ENCODE results near the gene PJVK. TPM values are rescaled to one million over a fixed set of nuclear protein-coding genes. Genes with fewer than 3 reads are reported as not detected.
"Not testable (repeated sequence)": the region's sequence is repeated elsewhere in the genome, so short reads cannot be mapped to it uniquely, and the experiment has no call there.

Gene PJVK, protein sequence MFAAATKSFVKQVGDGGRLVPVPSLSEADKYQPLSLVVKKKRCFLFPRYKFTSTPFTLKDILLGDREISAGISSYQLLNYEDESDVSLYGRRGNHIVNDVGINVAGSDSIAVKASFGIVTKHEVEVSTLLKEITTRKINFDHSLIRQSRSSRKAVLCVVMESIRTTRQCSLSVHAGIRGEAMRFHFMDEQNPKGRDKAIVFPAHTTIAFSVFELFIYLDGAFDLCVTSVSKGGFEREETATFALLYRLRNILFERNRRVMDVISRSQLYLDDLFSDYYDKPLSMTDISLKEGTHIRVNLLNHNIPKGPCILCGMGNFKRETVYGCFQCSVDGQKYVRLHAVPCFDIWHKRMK
- total RNA-seq: 1 to 10 TPM; 1.8 to 1.9 TPM

DNA sequence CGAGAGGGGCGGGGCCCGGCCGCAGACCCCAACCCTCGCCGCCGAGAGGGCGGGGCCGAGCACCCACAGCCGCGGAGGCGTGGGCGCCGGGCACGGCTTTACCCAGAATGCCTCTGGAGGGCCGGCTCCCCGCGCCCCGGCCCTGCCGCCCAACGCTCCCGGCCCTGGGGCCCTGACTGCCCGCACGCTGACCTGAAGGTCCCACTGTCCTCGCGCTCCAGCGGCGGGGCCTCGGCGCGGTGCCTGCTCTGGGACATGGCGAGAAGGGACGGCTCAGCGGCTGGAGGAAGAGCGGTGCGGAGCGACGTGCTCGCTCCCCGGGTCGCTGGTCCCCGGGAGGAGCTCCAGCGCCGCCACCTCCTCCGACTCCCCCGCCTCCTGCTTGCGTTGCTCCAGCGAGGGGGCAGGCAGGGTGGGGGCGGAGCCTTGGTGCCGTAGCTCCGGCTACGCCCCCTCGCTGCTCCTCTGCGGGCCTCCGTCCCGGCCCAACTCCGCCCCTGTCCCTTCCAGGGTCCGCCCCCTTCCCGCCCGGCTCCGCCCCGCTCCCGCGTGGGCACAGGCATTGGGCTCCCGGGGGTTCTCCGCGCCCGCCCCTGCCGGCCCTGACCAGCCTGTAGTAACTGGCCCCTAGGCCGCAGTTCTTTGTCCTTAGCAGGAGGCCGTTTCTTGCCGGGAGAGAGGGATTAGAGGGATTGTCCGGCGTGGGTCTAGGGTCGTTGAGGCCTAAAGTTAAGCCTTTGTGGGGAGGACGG lies at the start of gene PJVK, which contains the start of gene PRKRA:
PJVK (plus strand) TSS at position 605 of the 752 bp plus-strand sequence. CDS start 2,032 bp downstream, outside the sequence.
PRKRA (minus strand) TSS at position 402 of the 752 bp plus-strand sequence; CDS start at position 257, 145 bp downstream.
- peaks cover 2% of the 10 kb centered on the region for H3K27me3 Mint-ChIP-seq
- CTCF ChIA-PET: interaction anchor here (0.6 to 2.5 kb wide), 15 partner anchors 10 to 146 kb away, joined by 3 to 15 read pairs (median 4); no protein-coding TSS in a partner anchor
- DNase-seq (peak; percentile 97), ATAC-seq (peak; percentile 94)
- H3K4me1 Mint-ChIP-seq: peaks cover 28% of the 10 kb centered on the region
- peak within 1 kb of the TSS; percentile 89 for H3K27ac Mint-ChIP-seq
- peak within 1 kb of the TSS; percentile 89 for H3K4me3 Mint-ChIP-seq
- peaks cover 13% of the 10 kb centered on the region for H3K36me3 Mint-ChIP-seq
- H3K9me3 Mint-ChIP-seq (ENCODE audit: low read depth): no peaks in the 10 kb centered on the region

DNA sequence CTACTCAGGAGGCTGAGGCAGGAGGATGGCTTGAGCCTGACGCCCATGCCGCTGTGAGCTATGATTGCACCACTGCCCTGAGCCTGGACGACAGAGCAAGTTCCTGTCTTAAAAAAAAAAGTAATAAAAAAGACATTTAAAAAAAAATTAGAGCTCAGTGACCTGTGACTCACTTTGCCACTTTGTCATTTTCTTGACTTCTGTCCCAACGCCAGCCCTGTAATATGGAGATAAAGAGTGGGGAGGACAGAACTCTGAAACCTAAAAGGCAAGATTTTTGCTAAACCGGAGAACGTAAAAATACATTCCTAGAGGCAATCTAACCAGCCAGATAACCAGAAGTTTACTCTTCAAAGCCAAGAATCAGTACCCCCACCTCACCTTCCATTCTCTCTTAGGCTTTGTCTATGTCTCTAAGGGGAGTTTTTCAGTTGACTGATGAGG lies 49.2 kb upstream of the PJVK start:
- H3K4me3 Mint-ChIP-seq: no peak overlapping the region
- peaks cover 2% of the 10 kb centered on the region for H3K27me3 Mint-ChIP-seq
- CTCF ChIA-PET: interaction anchor here (1.3 to 7.9 kb wide), 3 partner anchors 10 to 49 kb away, joined by 3 to 150 read pairs (median 4); partner anchors contain the start of genes PJVK and PRKRA

DNA sequence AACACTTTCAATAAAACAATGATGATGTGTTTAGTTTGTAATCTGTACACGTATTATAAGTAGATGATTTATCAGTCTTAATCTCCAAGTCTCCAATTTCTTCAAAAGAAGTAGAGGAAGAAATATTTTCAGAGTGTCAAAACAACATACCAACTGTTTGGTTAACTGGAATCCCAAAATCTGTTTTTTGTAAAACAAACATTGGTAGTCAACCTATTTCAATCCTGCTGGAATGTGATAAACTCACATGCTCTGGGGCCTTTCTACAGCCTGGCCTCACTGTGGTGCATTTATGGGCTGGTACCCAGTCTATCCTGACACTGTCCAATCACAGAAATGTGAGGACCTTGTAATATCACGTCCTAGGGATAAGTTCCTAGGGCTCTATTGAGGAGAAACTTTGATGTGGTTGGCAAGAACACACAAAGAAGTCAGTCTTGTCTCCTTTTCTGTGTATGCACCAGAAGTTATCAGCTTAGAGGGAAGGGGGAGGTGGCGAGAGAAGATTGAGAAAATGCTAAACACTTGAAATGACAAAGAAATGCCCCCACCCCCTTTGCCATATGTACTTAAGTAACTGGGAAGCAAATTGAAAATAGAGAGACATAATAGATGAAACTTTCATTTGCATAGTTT lies 47.4 kb upstream of the PJVK start:
- H3K27me3 Mint-ChIP-seq: peaks cover 2% of the 10 kb centered on the region
- H3K27ac Mint-ChIP-seq: peak overlapping the region; percentile 86
- peaks cover 54% of the 10 kb centered on the region for H3K4me1 Mint-ChIP-seq
- peak; percentile 55 for ATAC-seq
- no peaks in the 10 kb centered on the region for H3K9me3 Mint-ChIP-seq (ENCODE audit: low read depth)
- CTCF ChIA-PET: interaction anchor here (1.1 to 7.9 kb wide), 3 partner anchors 8 to 47 kb away, joined by 3 to 150 read pairs (median 6); partner anchors contain the start of genes PJVK and PRKRA
- H3K36me3 Mint-ChIP-seq: peaks cover 7% of the 10 kb centered on the region
- DNase-seq: peak; percentile 51
- peak overlapping the region; percentile 56 for H3K4me3 Mint-ChIP-seq

More for the DNA sequence above, 49.2 kb upstream of the PJVK start:
- Mint-ChIP-seq H3K4me1 (peaks cover 54% of the 10 kb centered on the region), H3K9me3 (ENCODE audit: low read depth) (no peaks in the 10 kb centered on the region), H3K27ac (peak overlapping the region; percentile 36), H3K36me3 (peaks cover 5% of the 10 kb centered on the region)
- ATAC-seq: no peak
- DNase-seq: no peak

DNA sequence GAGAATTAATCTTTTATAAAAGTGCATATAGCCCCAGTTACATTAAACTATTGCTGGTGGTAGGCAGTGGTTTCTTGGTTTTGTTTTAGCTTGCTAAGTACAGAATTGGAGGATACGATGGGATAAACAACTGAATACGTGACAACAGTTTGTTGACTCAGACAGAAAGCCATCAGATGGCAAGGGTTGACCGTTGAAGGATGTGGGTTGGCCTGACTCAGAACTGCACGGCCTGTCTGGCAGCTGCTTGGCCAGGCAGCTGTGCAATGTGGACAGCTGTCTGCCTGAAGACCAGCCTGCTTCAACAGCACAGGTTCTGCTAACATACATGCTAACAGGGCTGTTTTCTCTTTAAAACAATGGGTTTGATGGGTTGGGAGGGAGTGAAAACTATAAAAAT lies 46.8 kb upstream of the PJVK start:
- CTCF ChIA-PET: interaction anchor here (1.1 to 7.9 kb wide), 3 partner anchors 9 to 47 kb away, joined by 3 to 150 read pairs (median 6); partner anchors contain the start of genes PJVK and PRKRA
- DNase-seq (peak; percentile 93), ATAC-seq (peak; percentile 93)
- Mint-ChIP-seq H3K4me1 (peaks cover 54% of the 10 kb centered on the region), H3K36me3 (peaks cover 7% of the 10 kb centered on the region), H3K4me3 (peak overlapping the region; percentile 56), H3K27me3 (peaks cover 2% of the 10 kb centered on the region), H3K27ac (peak overlapping the region; percentile 86), H3K9me3 (ENCODE audit: low read depth) (no peaks in the 10 kb centered on the region)

DNA sequence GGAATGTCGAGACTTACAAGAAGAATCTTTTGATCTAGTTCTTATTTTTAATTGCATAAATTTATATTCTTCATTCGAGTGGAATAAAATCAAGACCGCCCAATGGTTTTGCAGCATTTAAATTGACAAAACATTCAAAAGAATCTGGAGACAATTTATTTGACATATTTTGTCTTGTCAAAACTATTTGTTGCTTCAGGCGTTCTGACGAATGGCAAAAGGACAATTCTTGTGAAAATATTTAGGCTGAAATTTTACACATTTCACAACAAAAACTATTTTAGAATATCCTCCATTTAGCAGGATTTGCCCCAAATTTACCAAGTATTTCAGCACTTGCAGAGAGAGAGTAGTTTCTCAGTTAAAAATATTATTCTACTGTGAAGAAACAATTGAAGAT lies 41.9 kb upstream of the PJVK start:
- Mint-ChIP-seq H3K27me3 (no peaks in the 10 kb centered on the region), H3K27ac (no peak overlapping the region), H3K36me3 (peaks cover 9% of the 10 kb centered on the region), H3K4me1 (peaks cover 60% of the 10 kb centered on the region), H3K9me3 (ENCODE audit: low read depth) (no peaks in the 10 kb centered on the region), H3K4me3 (no peak overlapping the region)
- CTCF ChIA-PET: interaction anchor here (1.0 to 1.5 kb wide), 2 partner anchors 10 to 16 kb away, joined by 3 to 4 read pairs; no protein-coding TSS in a partner anchor
- DNase-seq: no peak
- no peak for ATAC-seq

DNA sequence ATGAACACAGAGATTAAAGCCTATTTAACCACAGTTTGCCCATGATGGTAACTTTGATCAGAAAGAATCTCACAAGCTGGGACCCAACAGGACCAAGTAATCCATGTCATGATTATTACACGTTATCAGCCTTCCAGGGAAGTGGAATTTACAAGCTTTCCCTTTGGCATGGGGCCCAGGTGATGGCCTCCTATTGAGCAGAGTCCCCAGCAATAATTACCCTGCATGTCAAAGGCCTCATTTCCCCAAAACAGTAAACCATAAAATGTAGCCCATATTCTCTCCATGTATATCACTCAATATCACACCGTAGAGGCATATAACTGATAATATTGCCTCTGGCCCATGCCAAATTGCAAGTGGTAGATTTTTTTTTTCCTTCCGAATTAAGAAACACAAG lies 39.1 kb upstream of the PJVK start:
- no peak overlapping the region for H3K4me3 Mint-ChIP-seq
- peaks cover 21% of the 10 kb centered on the region for H3K36me3 Mint-ChIP-seq
- no peaks in the 10 kb centered on the region for H3K27me3 Mint-ChIP-seq
- ATAC-seq: no peak
- no peaks in the 10 kb centered on the region for H3K9me3 Mint-ChIP-seq (ENCODE audit: low read depth)
- peaks cover 59% of the 10 kb centered on the region for H3K4me1 Mint-ChIP-seq
- CTCF ChIA-PET: interaction anchor here (1.1 to 8.5 kb wide), 4 partner anchors 8 to 111 kb away, joined by 3 to 150 read pairs (median 72); no protein-coding TSS in a partner anchor
- no peak for DNase-seq
- H3K27ac Mint-ChIP-seq: no peak overlapping the region

DNA sequence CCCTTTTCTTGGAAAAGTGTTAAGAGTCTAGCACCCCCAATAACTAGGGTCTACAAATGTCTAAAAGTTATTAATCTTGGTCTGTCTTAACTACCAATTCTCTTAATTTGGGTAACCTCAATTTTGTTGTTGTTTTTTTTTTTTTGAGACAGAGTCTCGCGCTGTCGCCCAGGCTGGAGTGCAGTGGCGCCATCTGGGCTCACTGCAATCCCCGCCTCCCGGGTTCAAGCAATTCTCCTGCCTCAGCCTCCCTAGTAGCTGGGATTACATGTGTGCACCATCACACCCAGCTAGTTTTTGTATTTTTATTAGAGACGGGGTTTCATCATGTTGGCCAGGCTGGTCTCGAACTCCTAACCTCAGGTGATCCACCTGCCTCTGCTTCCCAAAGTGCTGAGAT lies 38.7 kb upstream of the PJVK start:
- Mint-ChIP-seq H3K4me1 (peaks cover 58% of the 10 kb centered on the region), H3K27ac (peak overlapping the region; percentile 94)
- not testable (repeated sequence) for ATAC-seq

DNA sequence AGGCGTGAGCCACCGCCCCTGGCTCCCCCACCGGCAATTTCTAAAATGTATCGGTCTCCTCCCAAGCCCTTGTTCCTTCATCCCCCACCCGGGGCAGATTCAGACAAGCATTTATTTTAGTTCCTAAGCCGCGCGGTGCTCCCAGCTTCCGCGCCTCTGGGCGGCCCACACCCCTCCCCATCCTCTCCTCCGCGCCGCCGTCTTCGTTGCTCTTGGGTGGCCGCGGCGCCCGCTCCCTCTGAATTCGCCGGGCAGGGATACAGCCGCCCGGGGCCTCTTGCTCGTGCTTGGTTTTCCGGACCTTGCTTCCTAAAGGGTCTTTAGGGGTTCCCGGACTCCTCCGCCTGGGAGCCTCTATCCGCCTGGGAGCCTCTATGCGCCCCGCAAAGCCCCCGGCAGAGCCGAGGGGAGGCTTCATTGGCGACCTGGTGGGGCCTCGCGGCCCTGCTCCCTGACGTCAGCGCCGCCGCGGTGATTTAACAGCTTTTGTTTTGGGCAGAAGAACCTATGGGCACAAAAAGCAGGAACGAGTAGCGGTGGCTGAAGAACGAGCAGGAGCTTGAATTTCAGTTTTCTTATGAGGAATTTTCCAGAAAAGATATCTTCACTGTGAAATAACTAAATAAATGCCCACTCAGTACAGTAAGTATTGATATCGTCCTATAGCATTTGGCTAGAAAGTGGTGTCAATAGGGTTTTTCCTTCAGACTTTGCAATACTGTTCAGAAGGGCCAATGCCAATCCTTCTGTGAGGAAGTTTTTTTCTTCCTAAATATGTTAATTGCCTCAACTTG lies 37.5 kb upstream of the PJVK start:
- CTCF ChIA-PET: interaction anchor here (0.9 to 8.5 kb wide), 24 partner anchors 10 to 301 kb away, joined by 3 to 150 read pairs (median 6); partner anchors contain the start of genes PJVK, PRKRA and RBM45
- H3K27me3 Mint-ChIP-seq: no peaks in the 10 kb centered on the region
- H3K4me1 Mint-ChIP-seq: peaks cover 64% of the 10 kb centered on the region
- peaks cover 21% of the 10 kb centered on the region for H3K36me3 Mint-ChIP-seq
- DNase-seq (peak; percentile 90), ATAC-seq (peak; percentile 82)
- H3K27ac Mint-ChIP-seq: peak overlapping the region; percentile 94
- H3K9me3 Mint-ChIP-seq (ENCODE audit: low read depth): no peaks in the 10 kb centered on the region
- peak overlapping the region; percentile 81 for H3K4me3 Mint-ChIP-seq

More for the DNA sequence above, 38.7 kb upstream of the PJVK start:
- H3K27me3 Mint-ChIP-seq; DNase-seq; H3K9me3 Mint-ChIP-seq (ENCODE audit: low read depth): not testable (repeated sequence)
- CTCF ChIA-PET: interaction anchor here (1.1 to 8.5 kb wide), 5 partner anchors 9 to 110 kb away, joined by 3 to 150 read pairs (median 7); partner anchors contain the start of genes PJVK and PRKRA
- Mint-ChIP-seq H3K4me3 (peak overlapping the region; percentile 81), H3K36me3 (peaks cover 20% of the 10 kb centered on the region)

DNA sequence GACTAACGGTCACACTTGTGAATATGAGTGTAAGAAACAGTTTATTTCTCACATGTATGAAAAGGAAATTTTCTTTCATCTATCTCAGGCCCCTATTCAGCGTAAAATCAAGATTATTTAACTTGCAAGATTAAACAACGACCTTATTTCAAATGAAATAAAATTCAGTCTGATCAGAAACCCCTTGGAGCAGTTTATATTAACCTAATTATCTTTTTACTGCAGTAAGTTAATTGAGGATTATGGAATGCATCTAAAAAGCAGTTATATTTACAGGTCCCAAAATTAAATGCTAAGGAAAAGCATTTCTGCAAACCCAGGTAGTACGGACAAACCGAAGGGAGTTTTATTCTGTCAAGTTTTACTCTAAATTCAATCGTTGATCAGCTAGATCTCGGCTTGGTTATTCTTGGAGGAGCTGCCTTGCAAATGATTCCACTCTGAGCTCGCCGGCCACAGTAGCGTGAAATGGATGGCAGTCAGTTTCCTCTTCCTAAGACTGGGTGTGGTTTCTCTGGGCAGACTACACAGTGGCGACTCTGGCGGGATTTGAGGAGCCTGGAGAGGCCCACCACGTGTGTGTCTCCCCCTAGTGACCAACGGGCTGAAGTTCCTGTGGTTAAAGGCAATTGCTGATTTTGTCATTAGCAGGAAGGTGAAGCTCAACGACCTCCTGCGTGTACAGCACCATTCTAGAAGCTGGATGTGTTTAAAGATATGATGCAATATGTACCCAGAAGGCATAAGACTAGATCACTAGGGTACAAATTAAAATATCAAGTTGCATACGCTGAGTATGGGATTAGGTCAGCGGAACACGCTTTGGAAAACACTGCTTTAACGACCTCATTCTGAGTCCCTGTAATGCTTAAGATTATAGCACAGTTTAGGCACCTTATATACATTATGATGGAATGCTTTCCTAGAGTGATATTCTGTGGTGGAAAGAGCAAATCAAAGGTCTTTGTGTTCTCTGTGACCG lies 36.6 kb upstream of the PJVK start:
- Mint-ChIP-seq H3K27me3 (no peaks in the 10 kb centered on the region), H3K36me3 (peaks cover 23% of the 10 kb centered on the region), H3K4me1 (peaks cover 70% of the 10 kb centered on the region), H3K9me3 (ENCODE audit: low read depth) (no peaks in the 10 kb centered on the region), H3K4me3 (peak overlapping the region; percentile 81), H3K27ac (peak overlapping the region; percentile 94)
- ATAC-seq: peak; percentile 75
- peak; percentile 95 for DNase-seq
- CTCF ChIA-PET: interaction anchor here (0.6 to 8.5 kb wide), 35 partner anchors 9 to 304 kb away, joined by 3 to 150 read pairs (median 5); partner anchors contain the start of genes PJVK, PRKRA and RBM45

DNA sequence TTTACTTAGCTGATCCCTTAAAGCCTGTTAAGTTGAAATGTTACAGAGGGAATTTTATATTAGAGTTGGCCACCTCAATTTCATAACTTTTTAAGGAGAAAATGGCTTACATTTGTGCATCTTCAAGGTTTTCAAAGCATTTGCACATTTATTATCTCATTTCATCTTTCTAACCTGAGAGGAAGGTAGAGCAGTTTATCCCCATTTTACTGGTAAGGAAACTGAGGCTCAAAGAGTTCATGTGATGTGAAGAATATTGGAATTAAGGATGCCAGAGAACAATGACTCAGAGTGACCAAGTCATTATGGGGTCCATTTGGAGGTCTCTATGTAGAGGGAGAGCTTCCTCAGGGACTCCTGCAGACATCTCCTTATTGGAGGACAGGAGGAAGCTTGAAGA lies 35.2 kb upstream of the PJVK start:
- no peak for DNase-seq
- H3K4me1 Mint-ChIP-seq: peaks cover 69% of the 10 kb centered on the region
- no peak overlapping the region for H3K27ac Mint-ChIP-seq
- H3K27me3 Mint-ChIP-seq: no peaks in the 10 kb centered on the region
- ATAC-seq: no peak
- H3K36me3 Mint-ChIP-seq: peaks cover 30% of the 10 kb centered on the region
- H3K9me3 Mint-ChIP-seq (ENCODE audit: low read depth): no peaks in the 10 kb centered on the region
- CTCF ChIA-PET: interaction anchor here (0.6 to 8.5 kb wide), 6 partner anchors 12 to 304 kb away, joined by 3 to 150 read pairs (median 11); partner anchors contain the start of genes PJVK, PRKRA and RBM45
- peak overlapping the region; percentile 28 for H3K4me3 Mint-ChIP-seq

DNA sequence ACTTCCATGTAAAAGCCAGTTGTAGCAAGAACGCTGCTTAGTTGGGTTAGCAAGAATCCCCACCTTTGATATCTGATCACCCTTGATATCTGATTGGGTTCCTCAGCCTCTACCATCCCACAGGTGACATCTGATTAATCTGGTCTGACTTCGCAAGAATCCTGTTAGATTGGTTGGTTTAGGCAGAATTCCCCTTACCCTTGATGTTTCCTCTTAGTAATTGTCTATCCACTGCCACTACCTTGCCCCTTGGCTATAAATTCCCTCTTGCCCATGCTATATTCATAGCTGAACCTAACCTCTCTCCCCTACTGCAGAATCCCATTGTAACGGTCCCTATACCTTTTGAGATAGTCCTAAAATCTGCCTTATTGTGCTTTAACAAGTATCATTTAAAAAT lies 33.3 kb upstream of the PJVK start:
- H3K36me3 Mint-ChIP-seq: peaks cover 46% of the 10 kb centered on the region
- DNase-seq (no peak), ATAC-seq (no peak)
- H3K4me1 Mint-ChIP-seq: peaks cover 55% of the 10 kb centered on the region
- no peak overlapping the region for H3K27ac Mint-ChIP-seq
- CTCF ChIA-PET: interaction anchor here (2.1 to 8.5 kb wide), 4 partner anchors 10 to 33 kb away, joined by 5 to 150 read pairs (median 18); partner anchors contain the start of genes PJVK and PRKRA
- no peak overlapping the region for H3K4me3 Mint-ChIP-seq
- H3K9me3 Mint-ChIP-seq (ENCODE audit: low read depth): no peaks in the 10 kb centered on the region
- H3K27me3 Mint-ChIP-seq: no peaks in the 10 kb centered on the region

Measured in activated CD8-positive, alpha-beta memory T cell treated with anti-CD3 and anti-CD28 coated beads, Interleukin-2, amount 10 ng/mL, durations not matched to agents 7 days and 5 days (primary cell).